Measurements from ENCODE around the gene FLT3LG.

Gene FLT3LG

GRCh38 chr19:49427339-49427738, 46.7 kb upstream of the FLT3LG start:
- Histone ChIP-seq H3K9me3 (replicated peaks; ENCODE audit: insufficient read depth, low read length) (no peaks in the 10 kb centered on the region), H4K20me1 (ENCODE audit: insufficient read depth, low read length) (no peaks in the 10 kb centered on the region), H3K9me2 (replicated peaks; ENCODE audit: insufficient read depth, low read length) (no peaks in the 10 kb centered on the region), H3K27me3 (replicated peaks; ENCODE audit: insufficient read depth, low read length) (peaks cover 98% of the 10 kb centered on the region), H3K79me2 (ENCODE audit: low read length) (no peaks in the 10 kb centered on the region), H3K4me3 (ENCODE audit: low read length) (no peak overlapping the region), H3K4me1 (ENCODE audit: low read length) (0 out of 2 replicates have a peak, but pooled peaks cover 3% of the 10 kb centered on the region), H3K36me3 (replicated peaks; ENCODE audit: insufficient read depth, low read length) (no peaks in the 10 kb centered on the region), H2AFZ (ENCODE audit: low read length) (no peak overlapping the region), H3K9ac (ENCODE audit: low read length) (no peak overlapping the region), H3K27ac (ENCODE audit: low read length) (no peak overlapping the region), H3K4me2 (ENCODE audit: low read depth, low read length) (no peak overlapping the region), H3F3A (ENCODE audit: insufficient read depth, low read length) (no peaks in the 10 kb centered on the region)
- no peak for DNase-seq
- no peak for TF ChIP-seq CTCF (IDR thresholded peaks at IDR 0.05; ENCODE audit: low read length)
- no peak for TF ChIP-seq EZH2 (optimal IDR thresholded peaks at IDR 0.05; ENCODE audit: low read depth, low read length)
- TF ChIP-seq EZH2phosphoT487 (IDR thresholded peaks at IDR 0.05; ENCODE audit: low read length) = no peak

- no peaks in the 10 kb centered on the region for H4K20me1 ChIP-seq (ENCODE audit: insufficient read depth, low read length)
- H3K27ac ChIP-seq (ENCODE audit: low read length) = no peak overlapping the region
- peaks cover 98% of the 10 kb centered on the region for H3K27me3 ChIP-seq (replicated peaks; ENCODE audit: insufficient read depth, low read length)
- TF ChIP-seq EZH2 (optimal IDR thresholded peaks at IDR 0.05; ENCODE audit: low read depth, low read length) (peak; percentile 33), EZH2phosphoT487 (IDR thresholded peaks at IDR 0.05; ENCODE audit: low read length) (no peak), CTCF (IDR thresholded peaks at IDR 0.05; ENCODE audit: low read length) (no peak)
- no peak overlapping the region for H3K4me3 ChIP-seq (ENCODE audit: low read length)
- H3K9me2 ChIP-seq (replicated peaks; ENCODE audit: insufficient read depth, low read length) = no peaks in the 10 kb centered on the region
- H3K9ac ChIP-seq (ENCODE audit: low read length) = no peak overlapping the region
- no peaks in the 10 kb centered on the region for H3K36me3 ChIP-seq (replicated peaks; ENCODE audit: insufficient read depth, low read length)
- H3K79me2 ChIP-seq (ENCODE audit: low read length) = no peaks in the 10 kb centered on the region
- DNase-seq = no peak
- H3K4me2 ChIP-seq (ENCODE audit: low read depth, low read length) = no peak overlapping the region
- H2AFZ ChIP-seq (ENCODE audit: low read length) = no peak overlapping the region
- 0 out of 2 replicates have a peak, but pooled peaks cover 1% of the 10 kb centered on the region for H3K4me1 ChIP-seq (ENCODE audit: low read length)
- H3F3A ChIP-seq (ENCODE audit: insufficient read depth, low read length) = no peaks in the 10 kb centered on the region
- H3K9me3 ChIP-seq (replicated peaks; ENCODE audit: insufficient read depth, low read length) = no peaks in the 10 kb centered on the region
Observed at GRCh38 chr19:49427855-49428546, 46.0 kb upstream of the FLT3LG start.

GRCh38 chr19:49428547-49429451, 45.2 kb upstream of the FLT3LG start:
- no peaks in the 10 kb centered on the region for H3K9me2 ChIP-seq (replicated peaks; ENCODE audit: insufficient read depth, low read length)
- no peak overlapping the region for H2AFZ ChIP-seq (ENCODE audit: low read length)
- H3K4me1 ChIP-seq (ENCODE audit: low read length) = no peaks in the 10 kb centered on the region
- H3K9ac ChIP-seq (ENCODE audit: low read length) = no peak overlapping the region
- H3K4me2 ChIP-seq (ENCODE audit: low read depth, low read length) = no peak overlapping the region
- H3K27ac ChIP-seq (ENCODE audit: low read length) = no peak overlapping the region
- H3F3A ChIP-seq (ENCODE audit: insufficient read depth, low read length) = no peaks in the 10 kb centered on the region
- TF ChIP-seq CTCF (IDR thresholded peaks at IDR 0.05; ENCODE audit: low read length) (no peak), EZH2phosphoT487 (IDR thresholded peaks at IDR 0.05; ENCODE audit: low read length) (no peak), EZH2 (optimal IDR thresholded peaks at IDR 0.05; ENCODE audit: low read depth, low read length) (no peak)
- peaks cover 98% of the 10 kb centered on the region for H3K27me3 ChIP-seq (replicated peaks; ENCODE audit: insufficient read depth, low read length)
- no peaks in the 10 kb centered on the region for H4K20me1 ChIP-seq (ENCODE audit: insufficient read depth, low read length)
- no peak for DNase-seq
- no peaks in the 10 kb centered on the region for H3K36me3 ChIP-seq (replicated peaks; ENCODE audit: insufficient read depth, low read length)
- no peaks in the 10 kb centered on the region for H3K79me2 ChIP-seq (ENCODE audit: low read length)
- no peaks in the 10 kb centered on the region for H3K9me3 ChIP-seq (replicated peaks; ENCODE audit: insufficient read depth, low read length)
- no peak overlapping the region for H3K4me3 ChIP-seq (ENCODE audit: low read length)
